Effector memory CD4-positive, alpha-beta T cell (primary cell): ENCODE data around the gene FOXN3.

Source experiments
- DNase-seq, 3 donors: peaks; one replicate each; pipeline ENCODE4 v3.0.0-alpha.2; 2020
- H3K27ac ChIP-seq: 2 replicates; pipeline ENCODE4 v1.7.0; 2013; ENCODE audit warnings: mild to moderate bottlenecking, low read length, moderate library complexity; ENCODE audit not compliant: insufficient read depth, poor library complexity, severe bottlenecking
- H3K27me3 ChIP-seq: replicated peaks from 2 replicates; pipeline ENCODE4 v1.7.0; 2013; ENCODE audit warnings: mild to moderate bottlenecking, low read length; ENCODE audit not compliant: insufficient read depth, control insufficient read depth, poor library complexity, severe bottlenecking
- H3K36me3 ChIP-seq: 2 replicates; pipeline ENCODE4 v1.7.0; 2013; ENCODE audit warnings: mild to moderate bottlenecking, low read length, moderate library complexity; ENCODE audit not compliant: control insufficient read depth, insufficient read depth
- H3K4me1 ChIP-seq: 2 replicates; pipeline ENCODE4 v1.7.0; 2013; ENCODE audit warnings: low read length, mild to moderate bottlenecking; ENCODE audit not compliant: control insufficient read depth, insufficient read depth, poor library complexity, severe bottlenecking
- H3K4me3 ChIP-seq: 2 replicates; pipeline ENCODE4 v1.7.0; 2013; ENCODE audit warnings: low read length, low read depth, mild to moderate bottlenecking; ENCODE audit not compliant: insufficient read depth, poor library complexity, severe bottlenecking
- H3K9me3 ChIP-seq: 2 replicates; pipeline ENCODE4 v1.7.0; 2013; ENCODE audit warnings: mild to moderate bottlenecking, low read length, moderate library complexity; ENCODE audit not compliant: control insufficient read depth

The FOXN3 gene

GRCh38 chr14:89325299-89325883 lies 91.6 kb downstream of the FOXN3 start:
- Histone ChIP-seq H3K27me3 (no peaks in the 10 kb centered on the region), H3K4me1 (peaks cover 7% of the 10 kb centered on the region), H3K4me3 (no peak overlapping the region), H3K27ac (no peak overlapping the region), H3K36me3 (no peaks in the 10 kb centered on the region), H3K9me3 (no peaks in the 10 kb centered on the region)
- no peak for DNase-seq

GRCh38 chr14:89324501-89325298 lies 92.3 kb downstream of the FOXN3 start:
- no peaks in the 10 kb centered on the region for H3K36me3 ChIP-seq
- H3K4me1 ChIP-seq, result peaks cover 7% of the 10 kb centered on the region
- no peaks in the 10 kb centered on the region for H3K27me3 ChIP-seq
- no peak for DNase-seq
- no peak overlapping the region for H3K27ac ChIP-seq
- no peaks in the 10 kb centered on the region for H3K9me3 ChIP-seq
- H3K4me3 ChIP-seq, result no peak overlapping the region

- no peak overlapping the region for H3K27ac ChIP-seq
- no peaks in the 10 kb centered on the region for H3K9me3 ChIP-seq
- no peak overlapping the region for H3K4me3 ChIP-seq
- DNase-seq, result no peak
- H3K4me1 ChIP-seq, result peaks cover 7% of the 10 kb centered on the region
- H3K36me3 ChIP-seq, result no peaks in the 10 kb centered on the region
- no peaks in the 10 kb centered on the region for H3K27me3 ChIP-seq
Measured at GRCh38 chr14:89320381-89321000, 96.5 kb downstream of the FOXN3 start.

GRCh38 chr14:89319687-89320086 lies 97.3 kb downstream of the FOXN3 start:
- Histone ChIP-seq H3K4me3 (no peak overlapping the region), H3K27me3 (no peaks in the 10 kb centered on the region), H3K4me1 (peaks cover 4% of the 10 kb centered on the region), H3K27ac (no peak overlapping the region), H3K36me3 (no peaks in the 10 kb centered on the region), H3K9me3 (no peaks in the 10 kb centered on the region)
- no peak for DNase-seq

GRCh38 chr14:89317051-89317691 lies 99.9 kb downstream of the FOXN3 start:
- H3K27ac ChIP-seq, result no peak overlapping the region
- no peaks in the 10 kb centered on the region for H3K36me3 ChIP-seq
- no peak overlapping the region for H3K4me3 ChIP-seq
- H3K27me3 ChIP-seq, result no peaks in the 10 kb centered on the region
- no peaks in the 10 kb centered on the region for H3K9me3 ChIP-seq
- H3K4me1 ChIP-seq, result no peaks in the 10 kb centered on the region
- no peak for DNase-seq

GRCh38 chr14:89315493-89316470 lies 101.3 kb downstream of the FOXN3 start:
- DNase-seq, result no peak
- no peaks in the 10 kb centered on the region for H3K36me3 ChIP-seq
- H3K27ac ChIP-seq, result no peak overlapping the region

GRCh38 chr14:89314274-89314673 lies 102.8 kb downstream of the FOXN3 start:
- no peak for DNase-seq
- no peaks in the 10 kb centered on the region for H3K36me3 ChIP-seq
- no peaks in the 10 kb centered on the region for H3K4me1 ChIP-seq
- H3K9me3 ChIP-seq, result no peaks in the 10 kb centered on the region
- no peak overlapping the region for H3K4me3 ChIP-seq
- no peaks in the 10 kb centered on the region for H3K27me3 ChIP-seq
- no peak overlapping the region for H3K27ac ChIP-seq

More at GRCh38 chr14:89315493-89316470, 101.3 kb downstream of the FOXN3 start:
- H3K27me3 ChIP-seq, result no peaks in the 10 kb centered on the region
- H3K4me1 ChIP-seq, result no peaks in the 10 kb centered on the region
- H3K4me3 ChIP-seq, result no peak overlapping the region
- no peaks in the 10 kb centered on the region for H3K9me3 ChIP-seq

- H3K27ac ChIP-seq, result no peak overlapping the region
- no peak for DNase-seq
- no peaks in the 10 kb centered on the region for H3K27me3 ChIP-seq
- H3K36me3 ChIP-seq, result no peaks in the 10 kb centered on the region
- no peak overlapping the region for H3K4me3 ChIP-seq
- H3K4me1 ChIP-seq, result no peaks in the 10 kb centered on the region
- no peaks in the 10 kb centered on the region for H3K9me3 ChIP-seq
Measured at GRCh38 chr14:89312932-89313331, 104.1 kb downstream of the FOXN3 start.

GRCh38 chr14:89310211-89310610 lies 106.8 kb downstream of the FOXN3 start:
- DNase-seq, result no peak
- H3K27ac ChIP-seq, result no peak overlapping the region
- no peak overlapping the region for H3K4me3 ChIP-seq
- H3K4me1 ChIP-seq, result no peaks in the 10 kb centered on the region
- no peaks in the 10 kb centered on the region for H3K27me3 ChIP-seq
- no peaks in the 10 kb centered on the region for H3K9me3 ChIP-seq
- H3K36me3 ChIP-seq, result no peaks in the 10 kb centered on the region
